MM.1S (cell line): ENCODE measurements around the gene TNNC1.

Experiments
- EZH2phosphoT487 ChIP-seq: fragments of 300-600 bp; sonication (generic); IDR thresholded peaks from 2 replicates; pipeline ENCODE4 v1.6.1; 2018; ENCODE audit warnings: antibody characterized with exemption, low read length
- TF ChIP-seq, protein P1 (sequence below): fragments of 300-600 bp; sonication (generic); IDR thresholded peaks from 2 replicates; pipeline ENCODE4 v1.5.1; 2016; ENCODE audit warnings: antibody characterized with exemption, low read length, mixed read lengths

DNA sequence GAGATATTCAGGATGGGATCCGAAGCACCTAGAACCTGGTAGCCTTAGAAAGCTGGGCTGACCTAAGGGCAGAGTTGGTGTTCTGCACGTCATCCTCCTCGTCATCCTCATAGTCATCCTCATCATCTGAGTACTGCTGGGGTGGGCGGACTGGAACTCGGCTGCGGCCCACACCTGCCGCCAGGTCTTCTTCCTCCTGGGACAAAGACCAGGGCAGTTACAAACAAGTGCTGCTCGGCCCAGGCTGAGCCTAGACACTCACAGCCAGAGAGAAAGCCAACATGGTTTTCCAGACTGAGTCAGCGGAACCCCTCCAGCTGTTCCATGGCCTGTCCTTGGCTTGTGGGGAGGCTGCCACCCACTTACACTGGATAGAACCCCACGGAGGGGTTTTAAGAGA, 49.5 kb downstream of the TNNC1 start:
- TF ChIP-seq, protein P1, sequence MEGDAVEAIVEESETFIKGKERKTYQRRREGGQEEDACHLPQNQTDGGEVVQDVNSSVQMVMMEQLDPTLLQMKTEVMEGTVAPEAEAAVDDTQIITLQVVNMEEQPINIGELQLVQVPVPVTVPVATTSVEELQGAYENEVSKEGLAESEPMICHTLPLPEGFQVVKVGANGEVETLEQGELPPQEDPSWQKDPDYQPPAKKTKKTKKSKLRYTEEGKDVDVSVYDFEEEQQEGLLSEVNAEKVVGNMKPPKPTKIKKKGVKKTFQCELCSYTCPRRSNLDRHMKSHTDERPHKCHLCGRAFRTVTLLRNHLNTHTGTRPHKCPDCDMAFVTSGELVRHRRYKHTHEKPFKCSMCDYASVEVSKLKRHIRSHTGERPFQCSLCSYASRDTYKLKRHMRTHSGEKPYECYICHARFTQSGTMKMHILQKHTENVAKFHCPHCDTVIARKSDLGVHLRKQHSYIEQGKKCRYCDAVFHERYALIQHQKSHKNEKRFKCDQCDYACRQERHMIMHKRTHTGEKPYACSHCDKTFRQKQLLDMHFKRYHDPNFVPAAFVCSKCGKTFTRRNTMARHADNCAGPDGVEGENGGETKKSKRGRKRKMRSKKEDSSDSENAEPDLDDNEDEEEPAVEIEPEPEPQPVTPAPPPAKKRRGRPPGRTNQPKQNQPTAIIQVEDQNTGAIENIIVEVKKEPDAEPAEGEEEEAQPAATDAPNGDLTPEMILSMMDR, result no peak
- TF ChIP-seq EZH2phosphoT487, result no peak
